AG04449 (cell line): ENCODE data around the gene MAPT.

Experiments used
- CTCF ChIA-PET: fragments of 350-600 bp; formaldehyde crosslinking; extraction: SDS; loops from one replicate; lab custom pipeline; 2021; ENCODE audit warnings: antibody characterized with exemption; lab: Yijun Ruan, JAX
- POLR2A ChIA-PET: fragments of 400-600, 350-600 bp; formaldehyde crosslinking; extraction: SDS; loops from one replicate; lab custom pipeline; 2020; ENCODE audit warnings: antibody characterized with exemption, inconsistent platforms; lab: Yijun Ruan, JAX
- DNase-seq: peaks from one replicate; pipeline ENCODE4 v3.0.0-alpha.2; 2010; ENCODE audit warnings: low read depth, low spot score
- H3K4me3 ChIP-seq: 2 replicates; pipeline ENCODE4 v1.5.1; 2011; ENCODE audit warnings: low read depth, mild to moderate bottlenecking, control low read depth, low read length
- CTCF ChIP-seq: IDR thresholded peaks from one replicate; pipeline ENCODE4 v1.5.1; 2011; ENCODE audit warnings: mild to moderate bottlenecking, moderate library complexity, low read length, control low read depth, inconsistent platforms; ENCODE audit not compliant: insufficient read depth; ENCODE audit errors: missing control alignments

Gene MAPT

GRCh38 chr17:46027976-46028325, 133.6 kb downstream of the MAPT start:
- H3K4me3 ChIP-seq: no peak overlapping the region
- TF ChIP-seq CTCF: no peak
- no peak for DNase-seq
- ChIA-PET POLR2A (no interaction called here), CTCF (interaction anchor here (1.0 to 2.2 kb wide), 6 partner anchors 11 to 185 kb away, joined by 3 to 15 read pairs (median 4); no protein-coding TSS in a partner anchor)

- H3K4me3 ChIP-seq: no peak overlapping the region
- TF ChIP-seq CTCF: no peak
- ChIA-PET POLR2A (no interaction called here), CTCF (interaction anchor here (1.0 to 2.2 kb wide), 6 partner anchors 11 to 185 kb away, joined by 3 to 15 read pairs (median 4); no protein-coding TSS in a partner anchor)
- no peak for DNase-seq
These were observed 134.0 kb downstream of the MAPT start for GRCh38 chr17:46028374-46028773.

GRCh38 chr17:46028981-46029565, 134.7 kb downstream of the MAPT start:
- TF ChIP-seq CTCF: no peak
- H3K4me3 ChIP-seq: no peak overlapping the region
- POLR2A ChIA-PET: no interaction called here
- CTCF ChIA-PET: interaction anchor here (1.2 to 2.2 kb wide), 7 partner anchors 10 to 164 kb away, joined by 3 to 15 read pairs (median 6); partner anchors contain the start of gene KANSL1
- no peak for DNase-seq

GRCh38 chr17:46029627-46030026, 135.3 kb downstream of the MAPT start:
- H3K4me3 ChIP-seq: no peak overlapping the region
- no peak for DNase-seq
- ChIA-PET POLR2A (no interaction called here), CTCF (interaction anchor here (0.6 to 1.3 kb wide), 4 partner anchors 13 to 163 kb away, joined by 3 to 10 read pairs (median 4); partner anchors contain the start of gene KANSL1)
- no peak for TF ChIP-seq CTCF

GRCh38 chr17:46030752-46031151, 136.4 kb downstream of the MAPT start:
- POLR2A ChIA-PET: no interaction called here
- CTCF ChIA-PET: interaction anchor here (1.1 to 7.1 kb wide), 2 partner anchors 14 to 182 kb away, joined by 3 to 62 read pairs; no protein-coding TSS in a partner anchor
- no peak for TF ChIP-seq CTCF
- no peak overlapping the region for H3K4me3 ChIP-seq
- DNase-seq: no peak

GRCh38 chr17:46031440-46031839, 137.1 kb downstream of the MAPT start:
- ChIA-PET CTCF (interaction anchor here (1.1 to 7.1 kb wide), 2 partner anchors 14 to 182 kb away, joined by 3 to 62 read pairs; no protein-coding TSS in a partner anchor), POLR2A (no interaction called here)
- H3K4me3 ChIP-seq: no peak overlapping the region
- DNase-seq: no peak
- TF ChIP-seq CTCF: no peak
